GM12891 (cell line): ENCODE data around the gene DAZ3. TPM values are rescaled to one million over a fixed set of nuclear protein-coding genes. Genes with fewer than 3 reads are reported as not detected.
"Not testable (repeated sequence)": the region's sequence is repeated elsewhere in the genome, so short reads cannot be mapped to it uniquely, and the experiment has no call there.

Experiments used
- DNase-seq: peaks from one replicate; pipeline ENCODE4 v3.0.0; 2011; ENCODE audit warnings: low spot score; ENCODE audit not compliant: insufficient read length
- FAIRE-seq: peaks from 2 replicates; lab custom pipeline; 2011; peaks lifted over from hg19 to GRCh38; lab: Jason Lieb, UNC
- polyA plus RNA-seq: library from polyadenylated mRNA; unstranded; fragments of >200 nt; gene quantifications from one replicate; pipeline ENCODE4 v1.2.1, GENCODE V29; 2012; ENCODE audit warnings: low read depth, missing spikeins, inconsistent platforms; ENCODE audit not compliant: missing spikeins

Gene DAZ3
- not detected for polyA plus RNA-seq

DNA sequence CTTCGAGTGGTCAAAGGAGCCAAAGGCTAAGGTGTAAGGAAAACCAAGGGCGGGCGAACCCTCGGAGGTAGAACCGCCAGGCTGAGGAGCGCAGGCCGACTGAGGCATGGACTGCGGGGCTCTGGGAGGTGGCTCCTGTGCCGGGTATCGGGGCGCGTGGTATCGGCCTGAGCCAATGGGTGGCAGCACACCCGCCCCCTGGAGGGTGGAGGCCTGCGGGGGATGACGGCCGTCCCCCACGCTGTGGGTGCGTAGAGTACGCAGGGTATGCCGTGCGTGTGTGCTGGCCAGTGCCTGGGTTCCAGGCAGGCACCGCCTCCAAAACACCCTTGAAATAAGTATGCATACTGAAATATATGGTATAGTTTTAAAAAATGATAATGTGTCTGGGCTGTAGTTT is at the start of gene DAZ3:
TSS of gene DAZ3 (minus strand) at position 101 of the 400 bp plus-strand sequence. CDS start 208 bp downstream, outside the sequence.
- not testable (repeated sequence) for FAIRE-seq, DNase-seq

GRCh38 chrY:24833619-24834018 is 20.4 kb upstream of the DAZ3 start, which contains the start of gene DAZ4:
TSS of gene DAZ4 (plus strand) at chrY:24833919. CDS start at chrY:24834127, 208 bp downstream.
- DNase-seq, FAIRE-seq: not testable (repeated sequence)

DNA sequence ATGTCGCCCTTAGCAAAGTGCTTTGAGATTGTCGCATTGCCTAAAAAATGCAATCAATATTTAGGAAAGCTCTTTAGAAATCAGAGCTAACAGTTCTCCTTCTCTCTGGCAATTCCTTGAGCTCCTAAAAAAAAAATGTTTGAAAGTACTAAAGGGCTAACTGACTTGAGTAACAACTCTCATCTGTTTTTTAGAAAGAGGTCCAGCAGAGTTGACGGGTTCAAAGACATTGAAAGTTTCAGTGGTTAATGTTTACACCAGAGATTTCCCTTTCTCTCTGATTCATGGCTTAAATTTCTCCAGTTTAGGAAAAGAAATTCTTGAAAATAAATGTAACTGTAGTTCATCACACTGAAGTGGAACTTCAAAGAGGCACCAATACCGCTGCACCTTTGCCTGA is 11.9 kb upstream of the DAZ3 start:
- FAIRE-seq, DNase-seq: not testable (repeated sequence)

- not testable (repeated sequence) for DNase-seq, FAIRE-seq
Observed at GRCh38 chrY:24824184-24824879, 11.1 kb upstream of the DAZ3 start.

DNA sequence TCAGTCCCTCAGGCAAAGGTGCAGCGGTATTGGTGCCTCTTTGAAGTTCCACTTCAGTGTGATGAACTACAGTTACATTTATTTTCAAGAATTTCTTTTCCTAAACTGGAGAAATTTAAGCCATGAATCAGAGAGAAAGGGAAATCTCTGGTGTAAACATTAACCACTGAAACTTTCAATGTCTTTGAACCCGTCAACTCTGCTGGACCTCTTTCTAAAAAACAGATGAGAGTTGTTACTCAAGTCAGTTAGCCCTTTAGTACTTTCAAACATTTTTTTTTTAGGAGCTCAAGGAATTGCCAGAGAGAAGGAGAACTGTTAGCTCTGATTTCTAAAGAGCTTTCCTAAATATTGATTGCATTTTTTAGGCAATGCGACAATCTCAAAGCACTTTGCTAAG is 8.6 kb upstream of the DAZ3 start:
- not testable (repeated sequence) for DNase-seq, FAIRE-seq
